Prostate gland (tissue), 2 donors: Measurements from ENCODE around the gene UNK. TPM values are rescaled to one million over a fixed set of nuclear protein-coding genes. Genes with fewer than 3 reads are reported as not detected.

Experiments used
- DNase-seq: peaks from one replicate; pipeline ENCODE4 v3.0.0-alpha.2; 2019; ENCODE audit warnings: low spot score
- H3K27ac ChIP-seq, 2 donors: fragments of 200-600 bp; sonication (generic); 2 replicates each; pipeline ENCODE4 v1.5.1; 2017 to 2019
- H3K27me3 ChIP-seq: fragments of 200-600 bp; sonication (generic); replicated peaks from 2 replicates; pipeline ENCODE4 v1.5.1; 2019; ENCODE audit not compliant: insufficient read depth
- H3K36me3 ChIP-seq, 2 donors: fragments of 200-600 bp; sonication (generic); 1 replicate in 1 of 2; 2 replicates in 1 of 2; pipeline versions ENCODE4 v1.5.1 to v1.8.1; 2017 to 2019
- H3K4me1 ChIP-seq: fragments of 200-600 bp; sonication (generic); replicated peaks from 2 replicates; pipeline ENCODE4 v1.5.1; 2019
- H3K4me3 ChIP-seq, 2 donors: fragments of 200-600 bp; sonication (generic); 2 replicates each; pipeline ENCODE4 v1.5.1; 2017 to 2019
- H3K9me3 ChIP-seq: fragments of 200-600 bp; sonication (generic); 2 replicates; pipeline ENCODE4 v1.5.1; 2017
- CTCF ChIP-seq, 4 experiments: fragments of 200-600 bp in 2 of 4; fragments of 450-650 bp in 2 of 4; sonication (generic) in 2 of 4; IDR thresholded peaks; 1 replicate in 3 of 4; 2 replicates in 1 of 4; pipeline ENCODE4 v1.5.1; 2016 to 2019; ENCODE audit warnings: antibody characterized with exemption in 4 of 4, mild to moderate bottlenecking in 2 of 4, moderate library complexity in 2 of 4
- POLR2A ChIP-seq: fragments of 450-650 bp; IDR thresholded peaks from one replicate; pipeline ENCODE4 v1.6.1; 2016; ENCODE audit warnings: antibody characterized with exemption, mild to moderate bottlenecking
- POLR2AphosphoS5 ChIP-seq: sonication (generic); formaldehyde crosslinking; IDR thresholded peaks from one replicate; pipeline ENCODE4 v1.6.1; 2017; ENCODE audit warnings: antibody characterized with exemption
- WGBS: methylation state at CpG from one replicate; pipeline ENCODE4 v1.1.5; 2018; 5-methylcytosine and 5-hydroxymethylcytosine counted together
- intact Hi-C: fragments of 100-400 bp; cut with DNase I; formaldehyde crosslinking; loops from one replicate; pipeline ENCODE4 v1.14.2; 2022
- total RNA-seq, 2 donors: library from RNA; depleted of rRNA; stranded (reverse); fragments of >200 nt; gene quantifications; one replicate each; pipeline ENCODE4 v1.1.0, GENCODE V29; 2016

The UNK gene
- total RNA-seq, 2 donors from 2014 or later: 68.9 to 72.5 TPM

- Histone ChIP-seq H3K27ac (no peak overlapping the region), H3K9me3 (no peaks in the 10 kb centered on the region), H3K27me3 (no peaks in the 10 kb centered on the region), H3K4me3 (no peak overlapping the region), H3K36me3 (no peaks in the 10 kb centered on the region), H3K4me1 (peaks cover 8% of the 10 kb centered on the region)
- TF ChIP-seq CTCF (IDR thresholded peaks at IDR 0.05) (no peak), POLR2AphosphoS5 (no peak), POLR2A (no peak)
- 83% methylated on average over 6 of the region's 6 CpGs for WGBS
- intact Hi-C loops: no loop called here
- DNase-seq: no peak
Measured at GRCh38 chr17:75791254-75791653, 6.6 kb downstream of the UNK start.

GRCh38 chr17:75793460-75793859, 8.9 kb downstream of the UNK start:
- no peak for DNase-seq
- Histone ChIP-seq H3K4me1 (no peaks in the 10 kb centered on the region), H3K36me3 (no peaks in the 10 kb centered on the region), H3K27me3 (no peaks in the 10 kb centered on the region), H3K4me3 (no peak overlapping the region), H3K9me3 (no peaks in the 10 kb centered on the region), H3K27ac (no peak overlapping the region)
- 69% methylated on average over 1 of the region's 1 CpG for WGBS
- TF ChIP-seq CTCF (IDR thresholded peaks at IDR 0.05): no peak
- TF ChIP-seq POLR2AphosphoS5: no peak
- TF ChIP-seq POLR2A: no peak
- intact Hi-C loops: no loop called here

- Histone ChIP-seq H3K9me3 (no peaks in the 10 kb centered on the region), H3K27ac (no peak overlapping the region), H3K4me1 (no peaks in the 10 kb centered on the region), H3K27me3 (no peaks in the 10 kb centered on the region), H3K4me3 (no peak overlapping the region), H3K36me3 (no peaks in the 10 kb centered on the region)
- no peak for DNase-seq
- 90% methylated on average over 8 of the region's 8 CpGs for WGBS
- no peak for TF ChIP-seq CTCF (IDR thresholded peaks at IDR 0.05)
- no peak for TF ChIP-seq POLR2A
- TF ChIP-seq POLR2AphosphoS5: no peak
- intact Hi-C loops: no loop called here
Measured at GRCh38 chr17:75795820-75796607, 11.4 kb downstream of the UNK start.

GRCh38 chr17:75799402-75799801, 14.8 kb downstream of the UNK start:
- no peak overlapping the region for H3K27ac ChIP-seq
- H3K36me3 ChIP-seq: no peaks in the 10 kb centered on the region
- no peak for DNase-seq
- intact Hi-C loops: no loop called here
- WGBS: 84% methylated on average over 4 of the region's 4 CpGs
- H3K4me1 ChIP-seq: no peaks in the 10 kb centered on the region
- H3K9me3 ChIP-seq: no peaks in the 10 kb centered on the region
- H3K27me3 ChIP-seq: no peaks in the 10 kb centered on the region
- H3K4me3 ChIP-seq: no peak overlapping the region
- TF ChIP-seq POLR2A (no peak), POLR2AphosphoS5 (no peak), CTCF (IDR thresholded peaks at IDR 0.05) (no peak)

- H3K4me3 ChIP-seq: no peak overlapping the region
- no peak overlapping the region for H3K27ac ChIP-seq
- WGBS: 92% methylated on average over 1 of the region's 1 CpG
- no peaks in the 10 kb centered on the region for H3K9me3 ChIP-seq
- DNase-seq: no peak
- no peak for TF ChIP-seq POLR2AphosphoS5
- TF ChIP-seq POLR2A: no peak
- TF ChIP-seq CTCF (IDR thresholded peaks at IDR 0.05): no peak
- intact Hi-C loops: no loop called here
- H3K36me3 ChIP-seq: no peaks in the 10 kb centered on the region
- H3K4me1 ChIP-seq: no peaks in the 10 kb centered on the region
- no peaks in the 10 kb centered on the region for H3K27me3 ChIP-seq
Measured at GRCh38 chr17:75803883-75804282, 19.3 kb downstream of the UNK start.
